GM18519 (cell line): ENCODE measurements around the gene IHH.

Experiments used
- ATAC-seq: cut with Tn5 transposase; IDR thresholded peaks from one replicate; pipeline ENCODE4 v1.9.1; 2021; ENCODE audit warnings: mild to moderate bottlenecking, moderate library complexity; ENCODE audit not compliant: unreplicated experiment, low FRiP score

IHH gene

DNA sequence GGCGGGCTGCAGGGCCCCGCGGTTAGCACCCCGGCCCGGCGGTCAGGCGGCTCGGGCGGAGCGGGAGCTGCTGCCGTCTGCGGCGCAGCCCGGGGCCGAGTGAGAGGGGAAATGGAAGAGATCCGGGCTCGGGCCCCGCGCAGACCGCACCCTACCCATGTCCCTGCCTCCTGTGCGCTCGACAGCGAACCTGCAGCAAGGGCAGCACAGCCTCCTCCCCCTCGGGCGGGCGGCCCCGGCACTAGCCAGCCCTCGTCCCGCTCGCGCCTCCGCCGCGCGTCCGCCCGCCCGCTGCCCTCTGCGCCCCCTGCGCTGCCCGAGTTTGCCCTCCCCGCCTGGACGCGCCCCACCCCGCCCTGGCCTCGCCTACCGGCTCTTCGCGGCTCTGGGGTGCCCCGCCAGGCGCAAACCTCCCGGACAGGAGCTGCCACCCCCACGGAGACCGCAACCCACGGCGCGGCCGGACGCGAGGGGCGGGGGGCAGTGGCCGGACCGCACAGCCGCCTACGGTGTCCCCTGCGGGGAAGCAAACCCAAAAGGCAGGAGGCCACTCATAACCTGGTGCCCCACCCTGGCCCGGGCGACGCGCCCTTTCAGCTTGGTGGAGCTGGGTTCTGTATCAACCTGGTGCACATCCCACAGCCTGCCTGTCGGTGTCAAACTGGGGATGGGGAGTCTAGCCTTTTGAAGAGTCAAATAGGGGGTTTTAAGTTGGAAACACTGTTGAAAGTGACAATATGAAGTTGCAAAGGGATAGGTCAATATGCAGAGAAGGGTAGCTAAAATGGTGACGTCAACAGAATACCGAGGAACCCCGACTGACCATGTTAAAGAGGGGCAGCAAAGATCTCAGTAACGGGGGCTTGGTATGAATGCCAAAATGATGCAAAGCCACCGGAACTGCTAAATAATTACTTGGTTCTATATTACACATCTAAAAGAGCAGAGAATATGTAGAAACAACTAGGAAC, at the start of gene IHH:
Gene IHH (minus strand): TSS at position 101 of the 971 bp plus-strand sequence. CDS start 454 bp downstream, outside the sequence.
- no peak for ATAC-seq

DNA sequence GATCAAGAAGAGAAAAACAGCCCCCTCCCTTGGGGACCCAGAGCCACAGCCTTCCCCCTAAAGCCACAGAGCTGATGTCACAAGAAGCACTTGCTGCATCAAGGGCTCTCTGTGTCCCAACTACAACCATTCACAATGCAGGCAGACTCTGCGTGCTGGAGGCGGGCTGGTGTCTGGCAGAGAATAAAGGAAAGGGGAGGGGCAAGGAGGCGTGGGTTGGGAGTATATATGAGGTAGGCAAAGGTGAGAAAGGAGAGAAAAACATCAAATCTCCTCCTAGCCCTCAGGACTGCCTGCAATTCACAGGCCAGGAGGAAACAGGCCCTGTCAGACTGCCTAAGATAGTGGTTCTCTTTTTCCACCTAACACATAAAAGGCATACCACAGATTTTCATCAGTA, 48.8 kb upstream of the IHH start:
- no peak for ATAC-seq

GRCh38 chr2:219107758-219108157, 47.0 kb upstream of the IHH start:
- no peak for ATAC-seq

DNA sequence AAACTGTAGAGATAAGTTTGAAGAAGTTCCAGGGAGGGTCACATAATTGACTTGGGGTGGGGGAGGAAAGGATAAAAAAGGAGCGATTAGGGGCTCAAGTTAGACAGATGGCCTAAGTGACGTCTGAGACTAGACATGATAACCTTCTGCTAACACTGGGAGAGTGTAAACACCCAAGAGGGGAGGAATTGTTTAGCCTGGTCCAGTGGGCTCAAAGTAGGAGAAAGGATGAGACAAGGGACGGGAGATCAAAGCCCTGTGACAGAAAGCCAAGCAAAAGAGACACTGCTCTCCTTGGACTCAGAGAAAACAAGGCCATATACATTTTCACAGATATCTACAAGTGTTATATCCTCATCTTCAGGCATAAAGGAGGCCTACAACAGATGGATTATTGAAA, 45.5 kb upstream of the IHH start:
- ATAC-seq: no peak

- no peak for ATAC-seq
Measured at GRCh38 chr2:219104107-219105035, 43.6 kb upstream of the IHH start.

GRCh38 chr2:219099329-219099728, 38.6 kb upstream of the IHH start:
- ATAC-seq: no peak

GRCh38 chr2:219095406-219095935, 34.8 kb upstream of the IHH start:
- no peak for ATAC-seq

GRCh38 chr2:219094171-219094570, 33.5 kb upstream of the IHH start:
- ATAC-seq: no peak

- ATAC-seq: no peak
Measured at GRCh38 chr2:219090436-219091299, 29.9 kb upstream of the IHH start.

GRCh38 chr2:219089330-219089729, 28.6 kb upstream of the IHH start:
- ATAC-seq: no peak

DNA sequence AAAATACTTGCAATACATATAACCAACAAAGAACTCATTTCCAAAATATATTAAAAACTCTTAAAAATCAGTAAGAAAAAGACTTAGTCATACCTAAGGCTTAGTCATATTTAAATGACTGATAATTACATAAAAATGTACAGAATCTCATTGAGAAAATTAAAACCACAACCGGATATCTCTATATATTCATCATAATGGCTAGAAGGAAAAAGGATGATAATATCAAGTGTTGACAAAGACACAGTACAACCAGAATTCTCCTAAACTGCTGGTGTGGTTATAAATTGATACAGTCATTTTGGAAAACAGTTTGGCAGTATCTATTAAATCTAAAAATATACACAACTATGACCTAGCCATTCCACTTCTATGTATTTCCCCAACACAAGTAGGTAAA, 27.1 kb upstream of the IHH start:
- ATAC-seq: no peak

- no peak for ATAC-seq
Measured at GRCh38 chr2:219087361-219087760, 26.6 kb upstream of the IHH start.

- ATAC-seq: no peak
Measured at GRCh38 chr2:219086196-219086595, 25.5 kb upstream of the IHH start.

- no peak for ATAC-seq
Measured at GRCh38 chr2:219084791-219085190, 24.1 kb upstream of the IHH start.

DNA sequence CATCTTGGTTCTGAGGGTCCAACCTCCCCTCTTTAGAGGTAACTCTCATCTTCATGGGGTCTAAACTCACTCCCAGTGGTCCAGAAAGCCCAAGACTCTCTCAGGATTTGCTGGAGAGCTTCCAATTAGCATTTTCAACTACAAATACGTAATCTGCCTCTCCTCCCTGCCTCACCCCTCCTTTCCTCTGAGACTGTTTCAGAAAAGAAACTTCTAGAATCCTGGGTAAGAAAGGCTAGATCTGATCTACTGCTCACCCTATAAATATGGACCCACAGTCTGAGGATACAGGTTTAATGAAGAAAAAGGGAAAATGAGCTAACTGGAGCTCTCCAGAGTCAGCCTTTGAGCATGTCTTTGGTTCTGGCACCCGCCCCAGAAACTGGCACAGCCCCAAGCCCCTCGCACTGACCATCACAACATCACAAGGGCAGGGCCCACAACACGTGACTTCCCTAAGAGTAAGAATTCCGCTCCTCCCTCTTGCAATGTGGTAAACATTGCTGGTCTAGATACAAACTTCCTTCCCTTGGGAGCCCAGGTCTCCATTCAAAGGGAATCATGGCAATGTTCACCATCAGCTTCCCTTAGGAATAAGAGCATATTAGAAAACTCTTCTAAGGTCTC, 21.7 kb upstream of the IHH start:
- ATAC-seq: no peak

DNA sequence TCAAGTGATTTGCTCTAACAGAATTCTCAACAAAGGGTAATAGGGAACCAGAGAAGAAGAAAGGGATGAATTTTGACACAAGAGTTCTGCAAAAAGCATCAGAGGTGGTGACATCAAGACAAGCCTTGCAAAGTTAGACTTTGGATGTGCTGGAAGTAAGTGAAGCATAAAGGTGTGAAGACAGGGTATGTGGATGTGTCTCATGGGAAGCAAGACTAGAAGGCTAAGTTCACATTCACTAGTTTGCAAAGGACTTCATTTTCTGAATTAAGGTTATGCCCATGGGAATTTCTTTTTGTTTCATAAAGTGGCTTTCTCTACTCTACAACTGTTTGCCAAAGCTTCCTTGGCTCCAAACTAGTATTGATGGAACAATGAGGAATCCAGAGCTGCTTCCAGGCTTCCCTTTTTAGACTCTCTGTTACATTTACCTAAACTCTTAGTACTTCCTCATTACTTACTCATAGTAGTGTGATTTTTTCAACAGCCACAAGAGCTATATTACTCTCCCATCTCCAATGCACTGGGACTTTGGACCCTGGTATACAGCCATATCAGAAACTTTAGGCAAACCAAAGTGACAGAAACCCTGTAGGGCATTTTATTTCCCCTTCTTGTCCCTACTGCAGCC, 21.1 kb upstream of the IHH start:
- no peak for ATAC-seq

DNA sequence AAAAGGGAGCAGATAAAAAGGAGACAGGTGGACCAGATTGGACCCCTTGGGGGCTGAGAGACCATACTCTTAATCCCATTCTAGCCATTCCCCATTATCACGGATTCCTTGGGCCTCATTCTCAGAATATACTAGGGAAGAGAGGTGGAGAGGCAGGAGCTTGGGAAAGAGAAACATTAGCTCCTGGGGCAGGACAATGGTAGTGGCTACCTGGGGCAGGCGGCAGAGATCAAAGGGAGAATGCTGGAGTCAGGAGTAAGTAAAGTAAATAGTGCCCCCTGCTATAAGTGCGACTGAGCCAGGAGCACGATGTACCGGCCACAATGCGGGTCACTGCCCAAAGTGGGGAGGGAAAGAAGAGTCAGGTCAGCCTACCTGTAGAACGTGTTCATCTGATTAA, 20.4 kb upstream of the IHH start:
- ATAC-seq: no peak

- no peak for ATAC-seq
Measured at GRCh38 chr2:219079417-219079816, 18.7 kb upstream of the IHH start.

GRCh38 chr2:219078951-219079350, 18.2 kb upstream of the IHH start:
- no peak for ATAC-seq
